Activated CD4-positive, alpha-beta T cell treated with anti-CD3 and anti-CD28 coated beads for 24 hours (primary cell): ENCODE measurements around the gene TAS1R1.

Source experiments
- DNase-seq, 2 donors: peaks; one replicate each; pipeline ENCODE4 v3.0.0-alpha.2; 2020; ENCODE audit warnings: low read depth in 2 of 2

The TAS1R1 gene

DNA sequence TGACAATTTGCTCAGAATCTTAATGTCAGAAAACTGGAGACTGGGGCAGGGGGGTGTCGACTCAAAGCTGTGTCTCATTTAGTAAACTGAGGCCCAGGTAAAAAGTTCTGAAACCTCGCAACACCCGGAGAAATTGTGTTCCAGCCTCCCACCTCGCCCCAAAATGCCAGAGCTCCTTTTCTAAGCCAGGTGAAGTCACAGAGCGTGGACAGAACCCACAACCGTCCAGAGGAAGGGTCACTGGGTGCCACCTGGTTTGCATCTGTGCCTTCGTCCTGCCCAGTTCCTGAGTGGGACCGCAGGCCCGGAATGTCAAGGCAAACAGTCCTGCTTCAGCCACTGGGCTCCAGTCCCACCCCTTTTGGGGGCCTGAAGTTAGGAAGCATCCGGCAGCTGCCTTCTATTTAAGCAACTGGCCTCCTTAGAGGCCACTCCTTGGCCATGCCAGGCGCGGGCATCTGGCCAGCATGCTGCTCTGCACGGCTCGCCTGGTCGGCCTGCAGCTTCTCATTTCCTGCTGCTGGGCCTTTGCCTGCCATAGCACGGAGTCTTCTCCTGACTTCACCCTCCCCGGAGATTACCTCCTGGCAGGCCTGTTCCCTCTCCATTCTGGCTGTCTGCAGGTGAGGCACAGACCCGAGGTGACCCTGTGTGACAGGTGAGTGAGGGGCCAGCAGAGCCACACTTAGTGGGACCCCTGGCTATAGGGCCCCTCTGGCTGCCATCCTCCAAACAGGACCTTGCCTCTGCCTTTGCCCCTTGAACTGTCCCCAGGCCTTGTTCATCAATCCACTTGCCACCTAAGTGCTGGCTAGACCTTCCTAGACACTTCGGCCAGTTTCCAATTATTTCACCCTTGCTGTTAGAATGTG is at the start of gene TAS1R1:
TSS of gene TAS1R1 (plus strand) at position 401 of the 872 bp plus-strand sequence. CDS start at position 468, 67 bp downstream.
- no peak for DNase-seq

DNA sequence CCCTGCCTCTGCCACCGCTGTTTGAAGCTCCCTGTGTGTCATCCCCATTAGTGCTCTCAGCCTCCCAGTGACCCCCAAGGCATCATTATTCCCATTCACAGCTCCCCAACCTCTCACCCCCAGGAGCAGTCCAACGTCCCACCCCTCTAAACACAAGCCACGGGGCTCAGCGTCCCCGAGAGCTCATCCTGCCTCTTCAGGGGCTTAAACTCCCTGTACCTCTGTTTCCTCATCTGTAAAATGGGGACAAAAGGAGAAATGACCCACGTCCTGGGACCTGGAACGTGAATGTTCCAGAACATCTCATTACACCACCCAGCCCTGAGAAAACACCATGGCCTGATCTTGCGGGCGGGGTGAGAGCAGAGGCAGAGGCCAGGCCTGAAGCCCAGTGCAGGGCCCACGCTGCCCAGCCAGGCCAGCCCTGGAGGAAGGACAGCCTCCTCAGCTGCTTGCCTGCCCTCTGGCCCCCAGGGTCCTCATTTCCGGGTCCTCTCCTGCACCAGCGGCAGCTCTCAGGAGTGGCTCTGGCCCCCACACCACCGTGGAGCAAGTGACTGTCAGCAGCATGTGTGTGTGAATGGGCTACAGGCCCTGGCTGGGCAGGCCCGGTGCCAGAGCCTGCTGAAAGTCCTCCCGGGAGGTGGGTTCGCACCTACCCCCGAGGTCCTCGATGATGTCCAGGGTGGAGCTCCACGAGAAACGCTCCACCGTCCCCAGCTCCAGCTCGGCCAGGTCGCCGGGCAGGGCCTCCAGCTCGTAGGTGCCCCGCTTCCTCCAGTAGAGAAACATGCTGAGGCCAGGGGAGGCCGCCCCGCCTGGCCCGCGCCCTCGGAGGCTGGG is 49.5 kb upstream of the TAS1R1 start:
- DNase-seq, result no peak

DNA sequence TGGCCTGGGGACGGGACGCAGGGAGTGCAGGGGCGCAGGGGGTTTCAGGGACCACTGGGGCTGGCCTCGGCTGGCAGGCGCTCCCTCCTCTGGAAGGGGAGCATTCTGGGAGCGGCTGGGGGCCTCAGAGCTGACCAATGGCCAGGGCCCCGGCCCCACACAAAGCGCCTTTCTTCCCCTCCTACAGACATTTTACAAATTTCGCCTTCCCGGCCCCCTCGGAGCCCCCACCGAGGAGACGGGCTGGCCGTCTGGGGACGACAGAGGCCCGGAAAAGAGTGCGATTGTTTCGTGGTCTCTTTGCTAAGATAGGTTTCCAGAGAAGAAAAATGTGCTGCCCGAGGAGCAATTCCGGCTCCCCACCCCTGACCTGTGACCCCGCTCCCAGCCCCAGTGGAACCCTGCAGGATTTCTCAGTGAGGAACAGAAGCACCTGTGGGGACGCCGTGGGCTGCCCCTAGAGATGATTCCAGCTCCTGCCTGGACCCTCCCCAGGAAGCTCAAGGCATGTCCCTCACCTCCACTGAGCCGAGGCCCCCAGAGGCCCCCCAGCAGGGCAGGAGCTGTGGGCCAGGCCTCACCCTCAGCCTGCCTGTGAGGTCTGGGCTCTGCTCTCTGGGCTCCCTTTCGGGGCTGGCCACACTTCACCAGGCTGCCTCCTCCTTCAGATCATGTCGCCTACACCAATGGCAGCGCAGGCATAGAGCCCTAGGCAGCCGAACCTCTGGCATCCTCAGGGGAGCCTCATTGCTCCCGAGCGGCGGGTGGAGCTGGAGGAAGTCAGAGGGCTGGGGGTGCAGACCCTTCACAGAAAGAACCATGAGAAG is 48.7 kb upstream of the TAS1R1 start:
- no peak for DNase-seq

DNA sequence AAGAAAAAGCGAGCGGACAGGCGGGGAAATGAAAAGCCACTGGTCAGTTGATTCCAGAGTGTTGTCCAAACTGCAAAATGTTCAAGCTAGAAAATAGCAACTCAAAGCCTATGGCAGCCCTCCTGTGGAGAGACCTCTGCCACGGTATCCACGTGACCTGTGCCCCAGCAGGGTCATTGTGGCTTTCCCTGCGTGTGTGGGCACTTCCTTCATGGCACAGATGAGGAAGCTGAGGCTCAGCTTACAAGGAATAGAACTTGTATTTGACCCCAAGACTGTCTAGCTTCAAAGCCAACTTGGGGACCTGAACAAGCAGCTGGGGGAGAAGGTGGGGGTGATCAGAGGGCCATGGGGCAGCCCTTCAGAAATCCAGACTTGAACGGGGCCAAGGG is 48.1 kb upstream of the TAS1R1 start:
- DNase-seq, result no peak

DNA sequence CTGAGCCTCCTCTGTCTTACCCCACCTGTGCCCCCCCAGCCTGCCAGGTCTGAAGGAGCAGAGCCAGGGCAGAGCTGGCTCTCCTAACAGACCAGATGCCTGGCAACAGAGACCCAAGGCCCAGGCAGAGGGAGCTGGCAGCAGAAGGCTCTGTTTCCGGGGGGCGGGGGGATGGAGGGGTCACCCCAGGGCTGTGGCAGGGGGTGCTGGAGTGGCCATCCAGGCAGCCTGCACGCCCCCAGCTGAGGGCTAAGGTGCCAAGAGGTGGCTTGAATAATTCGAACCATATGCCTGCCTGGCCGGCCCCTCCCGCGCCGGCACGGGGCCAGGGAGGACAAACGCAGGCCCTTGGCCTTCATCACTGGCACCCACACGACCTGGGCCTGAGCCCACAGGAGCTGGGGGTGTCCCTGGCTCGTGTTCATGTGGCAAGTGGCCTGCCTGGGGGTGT is 47.6 kb upstream of the TAS1R1 start:
- no peak for DNase-seq

DNA sequence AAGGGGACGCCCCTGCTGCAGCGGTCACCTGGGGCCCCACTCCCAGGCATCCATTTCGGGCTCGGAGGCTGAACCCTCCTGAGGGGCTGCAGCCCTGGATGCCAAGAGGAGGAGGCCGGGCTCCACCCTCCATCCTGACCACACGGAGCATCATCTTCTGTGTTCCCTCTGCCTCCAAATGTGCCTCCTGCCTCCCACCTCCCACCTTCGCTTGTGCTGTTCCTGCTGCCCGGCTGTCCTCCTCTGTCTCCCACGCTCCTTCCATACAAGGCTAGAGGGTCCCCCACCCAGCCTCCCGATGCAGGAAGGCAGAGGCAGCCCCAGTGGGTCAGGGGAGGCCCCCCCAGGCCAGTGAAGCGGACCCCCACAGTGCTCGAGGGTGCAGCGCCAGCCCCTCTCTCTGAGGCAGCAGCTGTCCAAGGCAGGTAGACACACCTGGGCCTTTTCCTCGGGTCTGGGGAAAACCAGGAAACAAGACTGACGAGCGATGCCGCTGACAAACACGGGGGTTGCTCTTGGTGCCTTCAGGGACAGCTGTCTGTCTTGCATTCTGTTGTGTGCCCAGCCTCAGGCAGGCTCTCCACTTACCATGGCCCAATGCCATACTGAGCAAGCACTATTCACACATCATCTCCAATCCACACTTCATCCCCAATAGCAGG is 46.8 kb upstream of the TAS1R1 start:
- DNase-seq, result no peak

DNA sequence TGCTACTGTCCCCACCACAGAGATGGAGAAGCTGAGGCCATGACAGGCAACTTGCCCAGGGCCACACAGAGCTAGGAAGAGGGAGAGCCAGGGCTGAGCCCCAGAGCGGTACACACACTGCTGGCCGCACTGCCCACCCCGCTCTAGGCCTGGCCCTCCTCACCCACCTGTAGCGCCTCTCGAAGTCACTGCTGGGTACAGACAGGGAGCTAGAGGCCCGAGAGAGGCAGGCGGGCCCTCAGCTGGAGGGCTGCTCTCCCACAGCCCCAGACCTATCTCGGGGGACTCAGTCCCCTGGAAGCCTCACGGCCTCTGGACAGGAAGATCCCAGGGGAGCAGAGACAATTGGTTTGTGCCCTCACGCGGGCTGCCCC is 46.3 kb upstream of the TAS1R1 start:
- no peak for DNase-seq

DNA sequence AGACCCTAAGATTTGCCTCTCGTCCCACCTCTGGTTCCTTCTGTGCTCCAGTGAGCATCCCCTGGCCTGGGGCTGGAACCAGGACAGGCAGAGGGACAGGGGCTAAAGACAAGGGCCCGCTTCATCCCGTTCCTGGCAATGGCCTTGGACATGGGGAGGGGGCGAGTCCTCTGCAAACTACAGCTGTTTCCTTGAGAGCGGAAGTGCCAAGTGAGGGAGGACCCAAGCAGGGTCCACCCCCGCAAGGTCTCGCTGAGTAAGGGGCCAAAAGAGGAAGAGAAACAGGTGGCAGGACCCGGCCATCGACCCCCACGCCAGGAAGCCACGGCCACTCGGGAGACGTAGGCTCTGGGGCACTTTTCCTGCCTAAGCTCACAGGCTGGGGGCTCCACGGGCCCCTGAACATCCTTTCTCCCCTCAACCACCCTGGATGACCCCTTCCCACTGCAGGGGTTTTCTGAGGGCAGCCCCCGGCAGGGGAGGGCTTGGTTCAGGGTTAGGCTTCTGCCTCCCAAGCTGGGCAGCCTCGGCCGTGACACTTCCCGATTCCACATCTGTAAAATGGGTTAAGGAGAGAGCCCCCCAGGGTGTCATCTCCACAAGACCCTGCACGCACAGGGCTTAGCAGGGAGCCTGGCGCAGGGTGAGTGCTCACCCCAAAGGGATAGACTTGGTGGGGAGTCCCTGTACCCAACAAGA is 45.7 kb upstream of the TAS1R1 start:
- no peak for DNase-seq

DNA sequence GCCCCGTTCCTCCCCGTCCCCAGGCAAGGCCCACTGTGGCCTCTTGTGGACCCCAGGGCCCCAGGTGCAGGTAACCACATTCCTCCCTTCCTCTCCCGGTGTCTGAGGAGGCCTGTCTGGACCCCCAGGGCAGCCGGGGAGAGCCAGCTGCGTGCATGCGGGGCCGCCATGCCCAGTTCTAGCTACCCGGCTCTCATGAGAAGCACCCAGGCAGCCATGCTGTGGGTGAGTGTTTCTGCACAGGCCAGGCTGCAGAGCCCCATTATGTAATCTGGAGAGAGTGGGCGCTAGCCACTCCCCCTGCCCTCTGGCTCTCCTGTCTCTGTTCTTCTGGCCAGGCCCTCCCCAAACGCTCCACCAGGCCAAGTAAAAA is 45.2 kb upstream of the TAS1R1 start:
- DNase-seq, result no peak

DNA sequence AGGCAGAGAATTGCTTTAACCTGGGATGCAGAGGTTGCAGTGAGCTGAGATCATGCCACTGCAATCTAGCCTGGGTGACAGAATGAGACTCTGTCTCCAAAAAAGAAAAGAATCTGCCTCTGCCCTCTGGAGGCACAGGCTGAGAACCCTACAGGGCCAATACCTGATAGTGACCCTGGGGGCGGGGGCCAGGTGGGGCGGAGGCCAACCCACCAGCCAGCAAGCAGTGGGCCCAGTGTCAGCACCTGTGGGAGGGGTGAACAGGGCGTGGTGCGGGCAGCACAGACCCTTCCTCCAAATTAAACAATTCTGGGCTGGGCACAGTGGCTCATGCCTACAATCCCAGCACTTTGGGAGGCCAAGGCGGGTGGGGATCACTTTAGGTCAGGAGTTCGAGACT is 44.6 kb upstream of the TAS1R1 start:
- DNase-seq, result no peak

DNA sequence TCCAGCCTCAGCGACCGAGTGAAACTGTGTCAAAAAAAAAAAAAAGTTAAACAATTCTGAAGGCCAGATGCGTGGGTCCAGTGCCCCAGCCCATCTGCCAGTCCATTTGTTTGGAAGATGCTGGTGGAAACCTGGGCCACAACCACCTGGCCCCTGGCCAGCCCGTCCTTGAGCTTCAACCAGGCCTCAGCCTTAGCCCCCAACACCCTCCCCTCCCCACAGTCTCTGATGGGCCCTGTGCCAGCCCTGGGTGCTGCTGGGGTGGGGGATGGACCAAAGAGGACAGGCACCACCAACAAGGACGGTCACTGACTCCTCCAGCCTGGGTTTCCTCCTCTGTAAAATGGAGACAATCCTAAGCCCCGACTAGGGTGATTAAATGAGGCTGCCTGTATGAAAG is 44.1 kb upstream of the TAS1R1 start:
- DNase-seq, result no peak

DNA sequence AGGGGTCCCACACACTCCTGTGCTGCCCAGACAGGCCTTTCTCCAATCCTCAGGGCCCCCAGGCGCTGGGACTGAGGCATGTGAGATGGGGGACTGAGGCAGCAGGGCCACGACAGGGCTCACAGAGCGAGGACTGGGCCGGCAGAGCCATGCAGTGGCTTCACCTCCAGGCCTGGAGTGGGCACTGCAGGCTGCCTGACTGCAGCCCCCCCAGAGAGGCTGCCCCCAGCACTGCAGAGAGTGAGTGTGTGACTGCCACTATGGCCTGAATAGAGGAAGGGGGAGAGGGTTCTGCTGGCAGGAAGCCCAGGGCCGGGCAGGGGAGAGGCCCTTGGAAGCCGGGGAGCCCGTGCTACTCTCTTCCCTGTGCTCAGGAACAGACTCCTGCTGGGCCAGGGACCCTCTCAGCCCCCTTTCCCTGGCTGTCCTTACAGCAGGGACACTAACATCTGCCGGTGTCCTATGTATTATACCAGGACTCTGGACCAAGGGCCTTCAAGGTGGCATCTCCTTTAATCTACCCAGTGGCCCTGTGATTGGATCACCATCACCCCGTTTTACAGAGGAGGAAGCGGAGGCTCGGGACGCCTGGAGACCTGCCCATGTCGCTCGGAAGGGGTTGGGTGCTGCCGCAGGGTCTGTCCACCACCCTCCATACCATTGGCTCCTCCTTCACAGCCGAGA is 43.4 kb upstream of the TAS1R1 start:
- DNase-seq, result no peak

DNA sequence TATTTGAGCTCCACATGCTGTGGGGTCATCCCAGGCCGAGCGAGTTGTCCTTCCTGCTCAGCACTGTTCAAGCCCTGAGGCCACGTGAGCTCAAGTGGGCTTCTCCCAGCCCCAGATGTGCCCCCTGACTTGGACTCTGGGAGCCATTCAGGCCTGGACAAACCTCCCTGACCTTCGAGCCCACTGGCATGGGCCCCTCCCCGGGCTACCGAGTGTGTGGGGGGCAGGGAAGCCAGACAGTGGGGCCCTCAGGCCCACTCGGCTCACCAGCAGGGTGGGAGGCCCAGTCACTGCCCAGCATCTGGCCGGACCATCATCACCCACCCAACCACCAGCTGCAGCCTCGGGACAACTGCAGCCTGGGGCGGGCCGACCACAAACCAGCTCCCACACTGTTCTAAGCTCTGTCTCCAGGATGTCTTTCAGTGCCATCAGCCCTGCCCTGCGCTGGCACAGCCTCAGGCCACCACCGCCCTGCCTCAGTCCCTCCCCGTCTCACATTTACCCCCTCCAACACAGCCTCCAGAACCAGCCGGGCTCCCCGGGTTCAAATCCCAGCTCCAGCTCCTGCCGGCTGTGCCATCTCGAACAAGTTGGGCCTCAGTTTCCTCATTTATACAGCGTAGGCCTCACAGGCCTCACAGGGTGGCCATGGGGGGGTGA is 42.7 kb upstream of the TAS1R1 start:
- DNase-seq, result no peak

DNA sequence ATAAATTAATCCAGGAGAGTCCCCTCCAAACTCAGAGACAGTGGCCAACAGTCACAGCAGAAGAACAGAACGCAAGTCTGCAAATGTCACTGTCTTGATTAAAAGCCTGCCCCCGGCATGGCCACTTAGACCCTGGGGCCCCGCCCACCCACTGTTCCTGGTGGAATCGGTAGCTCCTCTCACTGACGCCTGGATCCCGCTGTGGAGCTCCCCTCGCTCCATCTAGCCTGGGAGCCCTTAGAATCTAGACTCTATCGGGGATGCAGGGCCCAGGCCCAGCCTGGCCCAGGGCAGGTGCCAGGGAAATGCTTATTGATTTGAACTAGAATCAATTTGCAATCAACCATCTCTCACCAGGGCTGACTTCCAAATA is 42.2 kb upstream of the TAS1R1 start:
- no peak for DNase-seq

DNA sequence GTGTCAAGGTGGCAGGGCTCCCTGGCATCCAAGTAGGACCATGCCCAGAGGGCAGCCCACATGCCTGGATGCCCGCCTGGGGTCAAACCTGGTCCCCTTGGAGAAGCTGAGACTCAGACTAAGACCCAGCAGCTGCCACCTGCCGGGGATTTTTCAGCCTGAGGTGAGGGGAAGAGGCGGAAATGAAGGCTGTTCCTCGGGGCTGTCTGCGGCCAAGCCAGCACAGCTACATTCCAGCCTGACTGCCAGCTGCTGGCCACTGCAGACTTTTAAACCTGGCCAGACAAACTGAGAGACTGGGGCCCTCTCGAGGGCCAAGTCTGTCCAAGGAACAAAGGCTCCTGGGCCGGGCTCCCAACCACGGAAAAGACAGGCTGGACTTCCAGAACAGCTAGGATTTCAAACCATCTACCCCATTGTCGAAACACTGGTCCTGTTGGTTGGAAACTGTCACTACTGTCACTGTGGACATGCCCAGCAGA is 41.7 kb upstream of the TAS1R1 start:
- DNase-seq, result no peak

DNA sequence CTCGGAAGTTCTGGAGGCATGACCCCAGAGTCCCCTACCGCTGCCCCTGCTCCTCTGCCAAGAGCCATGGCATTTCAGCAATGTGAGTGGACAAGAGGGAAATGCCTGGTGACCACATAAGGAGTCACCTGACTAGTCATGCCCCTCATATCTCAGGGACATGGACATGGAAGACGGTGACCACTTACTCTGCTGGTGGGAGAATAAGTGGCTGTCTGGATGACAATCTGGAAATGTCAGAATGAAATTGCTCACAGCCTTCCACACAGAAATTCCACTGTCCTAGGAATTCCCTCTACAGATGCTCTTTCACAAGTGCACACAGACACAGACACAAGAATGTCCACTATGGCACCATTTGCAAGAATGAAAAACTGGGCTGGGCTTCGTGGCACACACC is 39.3 kb upstream of the TAS1R1 start:
- no peak for DNase-seq

DNA sequence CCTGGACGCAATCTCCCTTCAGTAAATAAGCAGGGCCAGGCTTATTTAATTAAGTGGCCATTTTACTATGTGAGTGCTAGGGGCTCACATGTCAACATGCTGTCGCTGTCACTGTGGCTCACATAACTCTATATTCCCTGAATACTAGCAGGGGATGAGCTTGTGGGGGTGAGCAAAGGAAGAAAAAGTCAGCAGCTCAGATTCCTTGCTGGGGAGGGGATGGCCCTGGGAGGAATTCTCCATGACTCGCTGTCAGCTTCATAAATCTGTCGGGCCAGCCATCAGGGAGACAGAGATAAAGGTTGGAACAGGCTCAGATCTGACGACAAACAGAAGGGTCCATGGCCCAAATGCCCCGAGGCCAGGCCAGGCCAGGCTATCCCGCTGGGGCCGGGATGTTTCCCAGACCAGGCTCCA is 37.7 kb upstream of the TAS1R1 start:
- no peak for DNase-seq

DNA sequence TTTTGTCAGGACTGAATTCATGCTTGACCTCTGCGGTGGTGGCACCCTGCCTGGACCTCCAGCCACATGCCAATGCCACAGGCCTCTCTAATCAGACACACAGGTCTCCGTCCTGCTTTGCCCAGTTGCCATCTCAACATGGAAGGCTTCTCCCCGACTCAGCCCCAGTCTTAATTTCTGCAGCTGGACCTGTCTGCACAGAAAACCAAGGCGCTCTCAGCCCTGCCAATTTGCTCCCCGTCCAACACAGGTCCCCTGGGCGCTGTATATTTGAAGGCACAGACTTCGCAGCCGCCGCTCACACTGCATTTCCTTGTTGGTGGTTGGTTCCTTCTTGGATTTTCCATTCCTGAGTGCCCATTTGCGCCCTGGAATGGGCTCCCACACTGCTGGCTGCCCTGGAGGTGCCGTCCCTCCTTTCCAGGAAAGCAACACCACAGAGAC is 35.6 kb upstream of the TAS1R1 start:
- DNase-seq, result no peak

DNA sequence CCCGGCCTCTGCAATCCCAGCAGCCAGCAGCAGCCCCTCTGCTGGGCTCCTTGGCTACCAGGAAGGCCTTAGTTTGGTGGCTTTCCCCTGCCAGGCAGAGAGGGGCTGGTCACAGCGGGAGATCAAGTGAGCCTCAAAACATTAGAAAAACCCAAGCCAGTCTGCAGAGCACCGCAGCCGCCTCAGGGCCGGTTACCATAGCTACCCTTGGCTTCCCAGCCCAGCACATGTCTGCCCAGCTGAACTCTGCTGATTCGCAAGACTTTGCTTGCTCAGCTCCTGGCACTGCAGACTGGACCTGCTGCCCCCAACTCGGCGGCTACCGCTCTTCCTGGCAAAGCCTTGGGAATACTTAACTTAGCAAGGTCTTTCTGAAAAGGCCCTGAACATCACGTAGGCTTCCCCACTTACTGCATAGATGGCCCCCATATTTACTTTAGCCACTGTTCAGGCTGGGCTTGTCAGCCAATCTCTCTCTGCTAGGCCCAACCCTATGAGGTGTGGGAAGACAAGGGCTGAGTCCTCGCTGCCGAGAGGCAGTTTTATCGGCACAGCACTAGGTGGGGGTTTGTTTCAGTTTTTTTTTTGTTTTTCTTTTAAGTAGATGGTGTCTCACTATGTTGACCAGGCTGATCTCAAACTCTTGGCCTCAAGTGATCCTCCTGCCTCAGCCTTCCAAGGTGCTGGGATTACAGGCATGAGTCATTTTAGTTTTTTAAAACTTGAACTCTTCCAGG is 35.0 kb upstream of the TAS1R1 start:
- DNase-seq, result no peak
